ENCODE data around the gene POLR3F.
"Not testable (repeated sequence)": the region's sequence is repeated elsewhere in the genome, so short reads cannot be mapped to it uniquely, and the experiment has no call there.

The POLR3F gene

DNA sequence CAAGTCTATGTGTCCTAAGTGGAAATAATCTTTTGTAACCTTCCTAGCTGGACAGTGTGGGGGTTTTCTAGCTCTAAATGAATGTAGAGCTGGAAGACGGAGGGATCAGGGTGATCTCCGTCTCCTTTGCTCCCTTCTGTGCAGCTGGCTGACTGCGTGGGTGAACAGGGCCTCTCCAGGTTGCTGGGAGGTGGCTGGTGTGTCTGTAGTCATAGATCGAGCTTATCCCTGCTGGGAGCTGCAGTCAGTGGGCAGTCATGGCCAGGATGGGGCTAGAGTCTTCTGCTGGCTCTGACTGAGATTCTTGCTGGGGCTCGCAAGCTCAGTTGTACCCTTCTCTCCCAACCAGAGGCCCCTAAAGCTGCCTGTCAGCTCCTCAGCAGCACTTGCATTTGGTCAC is 46.9 kb downstream of the POLR3F start:
- DNase-seq (ENCODE audit: low read depth in 1 of 2, low spot score in 1 of 2): no peak
- Histone ChIP-seq H3K27ac (replicated peaks) (no peak overlapping the region), H3K4me3 (replicated peaks; ENCODE audit: insufficient read depth, low read length) (no peak overlapping the region), H3K27me3 (ENCODE audit: insufficient read depth, poor library complexity, severe bottlenecking) (no peaks in the 10 kb centered on the region)
- no peak for TF ChIP-seq SPI1 (IDR thresholded peaks at IDR 0.05; ENCODE audit: borderline replicate concordance, low read depth)
- TF ChIP-seq, protein P1, sequence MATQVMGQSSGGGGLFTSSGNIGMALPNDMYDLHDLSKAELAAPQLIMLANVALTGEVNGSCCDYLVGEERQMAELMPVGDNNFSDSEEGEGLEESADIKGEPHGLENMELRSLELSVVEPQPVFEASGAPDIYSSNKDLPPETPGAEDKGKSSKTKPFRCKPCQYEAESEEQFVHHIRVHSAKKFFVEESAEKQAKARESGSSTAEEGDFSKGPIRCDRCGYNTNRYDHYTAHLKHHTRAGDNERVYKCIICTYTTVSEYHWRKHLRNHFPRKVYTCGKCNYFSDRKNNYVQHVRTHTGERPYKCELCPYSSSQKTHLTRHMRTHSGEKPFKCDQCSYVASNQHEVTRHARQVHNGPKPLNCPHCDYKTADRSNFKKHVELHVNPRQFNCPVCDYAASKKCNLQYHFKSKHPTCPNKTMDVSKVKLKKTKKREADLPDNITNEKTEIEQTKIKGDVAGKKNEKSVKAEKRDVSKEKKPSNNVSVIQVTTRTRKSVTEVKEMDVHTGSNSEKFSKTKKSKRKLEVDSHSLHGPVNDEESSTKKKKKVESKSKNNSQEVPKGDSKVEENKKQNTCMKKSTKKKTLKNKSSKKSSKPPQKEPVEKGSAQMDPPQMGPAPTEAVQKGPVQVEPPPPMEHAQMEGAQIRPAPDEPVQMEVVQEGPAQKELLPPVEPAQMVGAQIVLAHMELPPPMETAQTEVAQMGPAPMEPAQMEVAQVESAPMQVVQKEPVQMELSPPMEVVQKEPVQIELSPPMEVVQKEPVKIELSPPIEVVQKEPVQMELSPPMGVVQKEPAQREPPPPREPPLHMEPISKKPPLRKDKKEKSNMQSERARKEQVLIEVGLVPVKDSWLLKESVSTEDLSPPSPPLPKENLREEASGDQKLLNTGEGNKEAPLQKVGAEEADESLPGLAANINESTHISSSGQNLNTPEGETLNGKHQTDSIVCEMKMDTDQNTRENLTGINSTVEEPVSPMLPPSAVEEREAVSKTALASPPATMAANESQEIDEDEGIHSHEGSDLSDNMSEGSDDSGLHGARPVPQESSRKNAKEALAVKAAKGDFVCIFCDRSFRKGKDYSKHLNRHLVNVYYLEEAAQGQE (IDR thresholded peaks at IDR 0.05; ENCODE audit: insufficient replicate concordance, low read depth): no peak
- no peak for TF ChIP-seq POLR2AphosphoS5 (IDR thresholded peaks at IDR 0.05; ENCODE audit: low read depth)

DNA sequence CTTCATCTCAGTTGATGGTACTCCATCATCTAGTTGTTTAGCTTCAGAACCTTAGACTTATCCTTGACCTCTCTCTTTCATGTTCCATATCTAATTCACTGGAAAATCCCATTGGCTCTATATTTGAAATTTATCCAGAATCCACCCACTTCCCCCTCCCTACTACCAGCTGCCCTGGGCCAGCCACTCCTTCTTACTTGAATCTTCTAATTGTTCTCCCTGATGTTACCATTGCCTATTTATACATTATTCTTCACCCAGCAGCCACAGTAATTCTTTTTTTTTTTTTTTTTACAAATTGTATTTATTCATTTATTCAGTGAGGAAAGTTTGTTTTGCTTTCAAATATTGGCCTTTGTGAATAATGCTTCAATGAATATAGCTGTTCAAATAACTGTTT is 48.8 kb downstream of the POLR3F start:
- no peak for DNase-seq (ENCODE audit: low read depth in 1 of 2, low spot score in 1 of 2)
- Histone ChIP-seq H3K27ac (replicated peaks) (no peak overlapping the region), H3K27me3 (ENCODE audit: insufficient read depth, poor library complexity, severe bottlenecking) (no peaks in the 10 kb centered on the region), H3K4me3 (replicated peaks; ENCODE audit: insufficient read depth, low read length) (no peak overlapping the region)
- TF ChIP-seq, protein P1 (IDR thresholded peaks at IDR 0.05; ENCODE audit: insufficient replicate concordance, low read depth): no peak
- TF ChIP-seq GABPA (IDR thresholded peaks at IDR 0.05; ENCODE audit: low read depth): no peak
- TF ChIP-seq, protein P2, sequence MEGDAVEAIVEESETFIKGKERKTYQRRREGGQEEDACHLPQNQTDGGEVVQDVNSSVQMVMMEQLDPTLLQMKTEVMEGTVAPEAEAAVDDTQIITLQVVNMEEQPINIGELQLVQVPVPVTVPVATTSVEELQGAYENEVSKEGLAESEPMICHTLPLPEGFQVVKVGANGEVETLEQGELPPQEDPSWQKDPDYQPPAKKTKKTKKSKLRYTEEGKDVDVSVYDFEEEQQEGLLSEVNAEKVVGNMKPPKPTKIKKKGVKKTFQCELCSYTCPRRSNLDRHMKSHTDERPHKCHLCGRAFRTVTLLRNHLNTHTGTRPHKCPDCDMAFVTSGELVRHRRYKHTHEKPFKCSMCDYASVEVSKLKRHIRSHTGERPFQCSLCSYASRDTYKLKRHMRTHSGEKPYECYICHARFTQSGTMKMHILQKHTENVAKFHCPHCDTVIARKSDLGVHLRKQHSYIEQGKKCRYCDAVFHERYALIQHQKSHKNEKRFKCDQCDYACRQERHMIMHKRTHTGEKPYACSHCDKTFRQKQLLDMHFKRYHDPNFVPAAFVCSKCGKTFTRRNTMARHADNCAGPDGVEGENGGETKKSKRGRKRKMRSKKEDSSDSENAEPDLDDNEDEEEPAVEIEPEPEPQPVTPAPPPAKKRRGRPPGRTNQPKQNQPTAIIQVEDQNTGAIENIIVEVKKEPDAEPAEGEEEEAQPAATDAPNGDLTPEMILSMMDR (IDR thresholded peaks at IDR 0.05; ENCODE audit: insufficient read depth, low read length): no peak
- TF ChIP-seq SPI1 (IDR thresholded peaks at IDR 0.05; ENCODE audit: borderline replicate concordance, low read depth): no peak
- no peak for TF ChIP-seq POLR2AphosphoS5 (IDR thresholded peaks at IDR 0.05; ENCODE audit: low read depth)

DNA sequence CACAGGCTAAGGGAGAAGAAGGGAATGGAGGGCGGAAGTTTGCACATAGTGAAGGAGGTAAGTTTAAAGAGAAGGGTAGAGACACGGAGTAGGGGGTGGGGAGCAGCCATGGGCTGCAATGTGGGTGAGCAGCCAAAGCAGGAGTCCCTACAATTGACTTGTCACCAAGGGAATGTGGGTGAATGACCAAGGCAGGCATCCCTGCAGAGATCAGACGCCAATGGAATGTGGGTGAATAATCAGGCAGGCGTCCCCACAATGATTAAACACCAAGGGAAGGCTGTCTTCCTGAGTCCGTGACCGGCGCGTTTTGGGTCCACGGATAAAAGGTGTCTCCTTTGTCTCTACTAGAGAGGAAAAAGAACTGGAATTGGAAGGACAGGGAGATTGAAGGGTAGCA is 54.9 kb downstream of the POLR3F start:
- not testable (repeated sequence) for H3K27me3 ChIP-seq (ENCODE audit: insufficient read depth, poor library complexity, severe bottlenecking); DNase-seq (ENCODE audit: low read depth in 1 of 2, low spot score in 1 of 2); H3K4me3 ChIP-seq (replicated peaks; ENCODE audit: insufficient read depth, low read length); H3K27ac ChIP-seq (replicated peaks)

DNA sequence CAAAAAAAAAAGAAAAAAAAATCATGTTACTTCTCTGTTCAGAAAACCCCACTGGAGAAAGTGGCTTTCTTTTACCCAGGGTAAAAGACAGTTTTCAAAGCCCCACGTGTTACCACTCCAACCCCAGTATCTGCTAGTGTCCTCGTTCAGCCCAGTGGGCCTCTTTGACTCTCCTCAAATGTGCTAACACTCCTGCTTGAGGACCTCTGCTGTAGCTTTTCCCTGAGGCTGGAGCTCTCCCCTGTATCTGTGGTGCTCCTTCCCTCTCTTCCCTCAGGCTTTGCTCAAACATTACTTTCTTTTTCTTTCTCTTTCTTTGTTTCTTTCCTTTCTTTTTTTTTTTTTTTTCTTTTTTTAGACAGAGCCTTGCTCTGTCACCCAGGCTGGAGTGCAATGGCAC is 55.9 kb downstream of the POLR3F start:
- H3K27ac ChIP-seq (replicated peaks): no peak overlapping the region
- TF ChIP-seq SPI1 (IDR thresholded peaks at IDR 0.05; ENCODE audit: borderline replicate concordance, low read depth) (no peak), GABPA (IDR thresholded peaks at IDR 0.05; ENCODE audit: low read depth) (no peak)
- TF ChIP-seq, protein P1 (IDR thresholded peaks at IDR 0.05; ENCODE audit: insufficient replicate concordance, low read depth): no peak
- TF ChIP-seq, protein P2 (IDR thresholded peaks at IDR 0.05; ENCODE audit: insufficient read depth, low read length): no peak
- H3K27me3 ChIP-seq (ENCODE audit: insufficient read depth, poor library complexity, severe bottlenecking): no peaks in the 10 kb centered on the region
- no peak for DNase-seq (ENCODE audit: low read depth in 1 of 2, low spot score in 1 of 2)
- no peak overlapping the region for H3K4me3 ChIP-seq (replicated peaks; ENCODE audit: insufficient read depth, low read length)
